ENCODE data around the gene NAP1L4. TPM values are rescaled to one million over a fixed set of nuclear protein-coding genes. Genes with fewer than 3 reads are reported as not detected.
A peak's percentile ranks its signal among the peaks of the same experiment; 100 is the strongest.
"Not testable (repeated sequence)": the region's sequence is repeated elsewhere in the genome, so short reads cannot be mapped to it uniquely, and the experiment has no call there.

The NAP1L4 gene
- total RNA-seq, 1 donor from 2014 or later, result 273 TPM

DNA sequence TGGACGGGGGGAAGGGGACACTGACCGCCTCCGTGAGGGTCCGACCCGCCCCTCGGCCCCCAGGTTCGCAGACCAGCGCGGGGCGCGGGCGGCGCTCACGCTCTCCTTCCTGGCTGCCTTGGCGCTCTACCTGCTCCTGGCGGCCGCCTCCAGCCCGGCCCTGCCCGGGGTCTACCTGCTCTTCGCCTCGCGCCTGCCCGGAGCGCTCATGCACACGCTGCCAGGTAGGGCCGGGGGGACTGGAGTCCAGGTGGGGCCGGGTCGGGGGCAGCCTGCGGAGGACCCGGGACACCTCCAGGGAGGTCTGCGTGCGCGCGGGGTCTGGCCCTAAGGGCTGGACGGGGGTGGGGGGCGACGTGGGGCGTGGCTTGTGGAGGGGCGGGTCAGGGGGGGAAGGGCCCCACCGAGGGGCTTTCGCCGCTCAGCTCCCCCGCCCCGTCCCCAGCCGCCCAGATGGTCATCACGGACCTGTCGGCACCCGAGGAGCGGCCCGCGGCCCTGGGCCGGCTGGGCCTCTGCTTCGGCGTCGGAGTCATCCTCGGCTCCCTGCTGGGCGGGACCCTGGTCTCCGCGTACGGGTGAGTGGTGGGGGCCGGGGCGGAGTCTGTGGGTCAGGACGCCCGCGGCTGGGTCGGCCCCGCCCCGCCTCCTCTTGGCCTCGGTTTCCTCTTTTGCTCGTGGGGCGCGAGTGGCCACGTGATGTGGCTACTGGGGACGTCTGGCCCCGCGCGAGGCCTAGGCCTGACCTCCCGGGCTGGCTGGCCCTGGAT, 82.8 kb downstream of the NAP1L4 start:
- no peak for DNase-seq (ENCODE audit: low read depth)

DNA sequence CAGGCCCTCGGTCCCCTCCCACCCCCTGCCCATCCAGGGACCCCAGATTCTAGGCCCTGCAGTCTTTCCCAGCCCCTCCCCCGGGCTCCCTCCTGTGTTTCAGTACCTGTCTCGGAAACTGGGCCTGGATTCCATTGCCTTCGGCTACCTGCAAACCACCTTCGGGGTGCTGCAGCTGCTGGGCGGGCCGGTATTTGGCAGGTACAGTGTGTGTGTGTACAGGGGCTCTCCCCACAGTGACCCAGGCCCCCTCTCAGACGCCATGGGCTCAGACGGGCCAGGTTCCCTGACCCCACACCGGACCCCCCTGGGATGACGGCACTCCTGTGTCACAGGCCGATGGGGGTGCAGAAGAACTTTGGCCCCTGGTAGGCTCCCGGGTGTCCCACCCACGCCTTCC, 84.0 kb downstream of the NAP1L4 start:
- DNase-seq (ENCODE audit: low read depth), result no peak

DNA sequence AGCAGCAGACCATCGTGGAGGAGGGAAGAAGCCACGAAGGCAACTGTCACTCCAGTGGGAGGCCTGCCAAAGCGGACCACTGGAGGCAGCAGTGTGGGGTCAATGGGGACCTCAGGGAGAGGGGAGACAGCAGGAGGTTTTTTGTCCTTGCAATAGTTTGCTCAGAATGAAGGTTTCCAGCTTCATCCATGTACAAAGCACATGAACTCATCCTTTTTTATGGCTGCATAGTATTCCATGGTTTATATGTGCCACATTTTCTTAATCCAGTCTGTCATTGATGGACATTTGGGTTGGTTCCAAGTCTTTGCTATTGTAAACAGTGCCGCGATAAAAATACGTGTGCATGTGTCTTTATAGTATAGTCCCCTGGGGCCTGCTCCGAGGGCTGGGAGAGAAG, 86.8 kb downstream of the NAP1L4 start:
- DNase-seq (ENCODE audit: low read depth), result not testable (repeated sequence)

DNA sequence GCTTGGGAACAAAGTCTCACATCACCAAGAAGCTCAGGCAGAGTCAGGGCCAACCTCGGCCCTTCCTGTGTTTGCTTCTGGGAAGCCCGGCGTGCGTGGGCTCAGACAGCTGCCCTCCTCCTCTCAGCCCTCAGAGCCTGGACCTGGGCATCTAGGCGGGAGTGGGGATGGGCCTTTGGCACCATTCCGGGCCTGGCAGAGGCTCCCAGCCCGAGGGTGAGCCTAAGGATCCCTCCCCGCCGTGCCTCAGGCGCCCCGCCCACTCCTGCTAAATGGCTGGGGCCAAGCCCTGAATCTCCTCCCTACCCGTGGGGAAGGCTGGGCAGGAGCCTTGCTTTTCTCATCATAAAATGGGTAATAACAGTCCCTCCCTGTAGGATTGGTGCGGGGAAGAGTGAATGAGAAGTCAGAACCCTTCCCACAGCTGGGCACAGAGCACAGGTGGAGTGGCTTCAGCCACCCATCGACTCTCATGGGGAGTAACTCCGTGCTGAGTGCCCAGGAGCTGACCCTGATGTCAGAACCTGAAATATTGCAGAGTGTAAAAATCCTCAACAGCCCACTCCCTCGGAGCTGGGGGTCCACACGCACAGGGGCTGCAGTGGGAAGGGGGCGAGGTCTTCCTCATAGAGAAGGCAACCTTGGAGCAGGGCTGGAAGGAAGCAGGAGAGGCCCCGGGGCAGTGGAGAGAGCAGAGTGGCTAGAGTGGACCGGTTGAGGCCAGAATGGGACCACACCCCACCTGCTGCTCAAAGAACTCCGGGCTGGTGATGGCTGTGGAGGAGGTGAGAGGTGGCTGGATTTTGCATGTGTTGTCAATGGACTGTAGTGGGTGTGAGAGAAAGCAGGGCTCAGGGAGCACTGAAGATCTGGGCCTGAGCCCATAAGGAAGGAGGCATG, 87.7 kb downstream of the NAP1L4 start:
- peak; percentile 34 for DNase-seq (ENCODE audit: low read depth)

DNA sequence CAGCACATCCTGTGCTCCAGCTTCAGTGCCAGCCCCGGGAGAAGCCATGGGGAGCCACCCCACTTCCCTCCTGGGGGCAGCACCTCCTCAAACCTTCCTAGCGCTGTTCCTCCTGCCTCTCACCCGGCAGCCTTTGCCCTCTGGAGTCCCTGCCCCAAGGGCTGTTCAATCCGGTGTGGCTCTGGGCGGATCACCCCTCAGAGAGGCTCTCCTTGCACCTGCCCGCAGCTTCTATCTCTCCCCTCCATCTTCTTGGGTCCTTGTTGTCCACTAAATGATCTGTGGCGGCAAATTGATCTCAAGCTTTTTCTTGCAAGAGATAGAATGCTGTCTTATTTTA, 88.5 kb downstream of the NAP1L4 start:
- DNase-seq (ENCODE audit: low read depth), result no peak

DNA sequence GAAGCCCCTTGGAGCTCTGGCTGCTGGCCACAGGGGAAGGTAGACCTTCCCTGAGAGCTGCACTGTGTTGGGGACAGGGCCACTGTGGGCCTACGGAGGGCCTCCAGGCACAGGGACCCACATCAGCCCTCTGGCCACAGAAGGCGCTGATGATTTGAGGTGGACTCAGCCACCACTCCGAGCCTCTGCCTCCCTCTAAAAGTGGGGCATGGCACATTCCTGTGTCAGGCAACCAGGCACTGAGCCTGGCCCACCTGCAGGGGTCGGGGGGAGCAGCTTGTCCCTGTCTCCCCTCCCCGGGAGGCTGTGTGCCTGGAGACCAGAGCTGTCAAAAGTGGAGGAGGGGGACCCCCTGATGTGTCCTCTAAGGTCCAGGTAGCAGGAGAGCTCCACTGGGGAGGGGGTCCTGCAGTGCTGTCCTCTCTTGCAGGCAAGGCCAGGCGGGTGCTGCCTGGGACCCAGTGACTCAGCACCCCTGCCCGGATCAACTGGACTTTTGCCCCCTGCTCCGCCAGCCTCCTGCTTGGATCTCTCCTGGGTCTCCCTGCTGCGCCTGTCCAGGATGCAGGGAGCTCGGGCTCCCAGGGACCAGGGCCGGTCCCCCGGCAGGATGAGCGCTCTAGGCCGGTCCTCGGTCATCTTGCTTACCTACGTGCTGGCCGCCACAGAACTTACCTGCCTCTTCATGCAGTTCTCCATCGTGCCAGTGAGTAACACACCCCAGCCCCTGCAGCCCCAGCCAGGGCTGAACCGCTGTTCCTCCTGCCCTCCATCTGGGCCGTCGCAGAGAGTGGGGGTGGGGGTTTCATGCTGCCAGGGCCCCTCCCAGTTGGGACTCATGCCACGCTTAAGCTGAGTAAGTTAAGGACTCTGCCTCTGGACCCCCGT, 89.1 kb downstream of the NAP1L4 start:
- no peak for DNase-seq (ENCODE audit: low read depth)

DNA sequence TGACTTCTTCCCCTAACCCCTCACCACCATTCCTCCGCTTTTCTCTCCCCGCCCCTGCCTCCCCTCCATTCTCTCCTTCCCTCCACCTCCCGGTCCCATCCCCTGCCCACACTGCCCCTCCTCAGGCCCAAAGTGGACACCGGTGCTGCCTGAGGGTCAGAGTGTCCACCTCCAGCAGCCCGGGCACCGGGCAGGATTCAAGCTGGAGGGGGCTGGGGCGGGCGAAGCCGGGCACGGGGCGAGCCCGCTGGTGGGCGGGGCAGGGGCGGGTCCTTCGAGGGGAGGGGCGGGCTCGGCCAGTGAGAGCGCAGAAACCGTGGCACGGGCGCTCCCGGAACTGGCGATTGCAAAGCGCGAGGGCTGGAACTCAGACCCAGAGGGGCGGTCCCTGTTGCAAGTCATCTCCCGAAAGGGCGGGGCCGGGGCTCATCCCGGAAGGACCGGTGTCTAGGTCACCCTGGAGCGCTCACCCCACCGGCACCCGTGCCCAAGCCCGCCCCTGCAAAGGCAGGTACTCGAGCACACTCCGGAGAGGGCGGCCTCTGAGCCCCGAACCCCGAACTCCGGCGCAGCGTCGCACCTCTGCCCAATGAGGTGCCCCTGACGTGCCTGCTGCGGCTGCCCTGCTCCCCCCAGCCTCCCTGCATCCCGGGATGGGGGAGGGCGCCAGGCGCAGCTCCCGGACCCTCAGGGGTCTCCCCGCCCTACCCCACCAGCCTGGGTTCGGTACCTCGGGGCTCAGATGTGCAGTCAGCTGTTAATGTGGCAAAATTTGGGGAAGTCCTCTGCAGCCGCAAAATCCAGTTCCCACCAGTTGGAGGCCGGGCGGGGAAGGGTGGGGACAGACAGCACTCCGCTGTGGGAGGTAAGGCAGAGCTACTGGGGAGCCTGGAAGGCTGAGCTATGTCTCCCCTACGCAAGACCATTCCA, 90.0 kb downstream of the NAP1L4 start:
- peak; percentile 79 for DNase-seq (ENCODE audit: low read depth)

DNA sequence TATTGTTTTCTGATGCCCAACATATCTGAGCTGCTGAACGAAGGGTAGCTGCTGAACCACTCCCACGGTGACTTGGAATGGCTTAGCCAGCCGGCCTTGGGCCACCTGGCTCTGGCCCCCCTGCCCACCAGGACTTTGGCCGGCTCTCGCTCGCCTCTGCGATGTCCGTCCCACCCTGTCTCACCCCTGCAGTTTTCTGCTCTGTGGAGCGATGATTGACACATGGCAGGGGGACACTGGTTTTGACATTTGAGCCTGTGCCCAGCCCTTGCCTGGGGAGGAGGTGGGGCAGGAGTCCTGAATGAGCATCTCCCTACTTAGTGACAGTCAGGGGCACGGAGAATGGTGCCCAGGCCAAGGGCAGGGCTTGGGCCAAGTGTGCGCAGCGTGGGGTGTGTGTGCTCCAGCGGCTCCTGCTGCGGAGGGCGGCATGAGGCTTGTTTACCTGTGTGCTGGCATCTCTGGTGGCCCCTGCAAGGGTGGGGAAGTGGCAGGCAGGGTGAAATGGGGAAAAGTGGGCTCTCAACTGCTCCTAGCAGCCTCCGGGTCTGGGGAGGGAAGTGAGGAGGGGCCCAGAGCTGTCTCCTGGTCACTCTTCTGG, 90.8 kb downstream of the NAP1L4 start:
- DNase-seq (ENCODE audit: low read depth), result no peak

DNA sequence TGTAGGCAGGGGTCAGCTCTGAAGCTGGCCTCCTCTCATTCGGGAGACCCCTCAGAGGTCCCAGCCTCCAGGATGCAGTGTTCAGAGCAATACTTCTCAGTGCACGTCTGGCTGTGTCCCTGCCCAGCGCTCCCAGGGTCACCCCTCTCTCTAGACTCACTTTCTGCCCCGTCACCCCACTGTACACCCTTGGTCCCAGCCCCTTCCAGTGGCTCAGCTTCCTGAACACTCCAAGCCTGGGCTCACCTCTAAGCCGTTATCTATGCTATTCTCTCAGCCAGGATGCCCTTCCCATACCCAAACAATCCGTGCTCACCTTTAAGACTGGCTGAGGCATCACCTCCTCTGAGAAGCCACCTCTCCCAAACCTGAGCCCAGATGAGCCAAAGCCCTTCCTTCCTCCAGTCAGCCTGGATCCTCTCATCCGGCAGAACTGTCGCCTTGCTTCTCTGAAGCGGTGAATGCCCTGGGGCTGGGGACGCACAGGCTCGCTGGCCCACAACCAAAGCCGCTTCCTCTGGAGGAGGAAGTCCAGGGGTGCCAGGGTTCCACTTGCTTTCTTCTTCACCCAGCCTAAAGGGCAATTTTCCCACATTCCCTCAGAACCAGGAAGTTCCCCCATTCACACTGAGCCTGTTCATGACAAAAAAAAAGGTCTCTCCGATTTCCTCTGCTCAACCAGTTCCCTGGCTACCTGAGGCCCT, 92.9 kb downstream of the NAP1L4 start:
- DNase-seq (ENCODE audit: low read depth), result no peak

DNA sequence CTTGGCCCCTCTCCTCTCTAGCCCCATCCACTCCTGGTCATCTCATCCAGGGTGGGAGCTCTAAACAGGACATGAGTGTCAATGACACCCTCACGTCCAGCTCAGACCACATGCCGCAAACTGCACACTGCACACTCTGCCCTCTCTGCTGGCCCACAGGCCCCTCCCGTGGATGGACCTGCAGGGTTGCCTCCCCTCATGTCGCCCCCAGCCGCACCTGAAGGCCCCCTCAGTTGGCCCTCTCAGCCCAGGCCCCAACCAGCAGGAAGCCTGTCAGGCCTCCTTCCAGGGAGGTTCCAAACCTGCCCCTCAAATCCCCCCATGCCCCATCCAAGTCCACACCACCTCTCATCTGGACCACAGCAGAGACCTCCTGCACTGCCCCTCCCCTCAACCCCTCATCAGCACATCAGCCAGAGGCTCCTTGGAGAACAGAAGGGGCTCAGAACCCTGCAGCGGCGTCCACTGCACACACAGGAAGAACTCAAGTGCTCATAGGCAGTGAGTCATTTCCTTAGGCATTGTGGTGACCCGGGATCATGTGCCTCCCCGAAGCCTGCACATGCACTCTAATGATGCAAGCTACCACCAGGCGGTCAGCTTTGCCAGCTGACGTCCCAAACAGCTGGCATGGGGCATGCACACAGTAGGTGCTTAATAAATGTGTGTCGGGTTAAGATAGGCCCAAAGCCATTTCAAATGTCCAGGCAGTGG, 93.6 kb downstream of the NAP1L4 start:
- peak; percentile 85 for DNase-seq (ENCODE audit: low read depth)

DNA sequence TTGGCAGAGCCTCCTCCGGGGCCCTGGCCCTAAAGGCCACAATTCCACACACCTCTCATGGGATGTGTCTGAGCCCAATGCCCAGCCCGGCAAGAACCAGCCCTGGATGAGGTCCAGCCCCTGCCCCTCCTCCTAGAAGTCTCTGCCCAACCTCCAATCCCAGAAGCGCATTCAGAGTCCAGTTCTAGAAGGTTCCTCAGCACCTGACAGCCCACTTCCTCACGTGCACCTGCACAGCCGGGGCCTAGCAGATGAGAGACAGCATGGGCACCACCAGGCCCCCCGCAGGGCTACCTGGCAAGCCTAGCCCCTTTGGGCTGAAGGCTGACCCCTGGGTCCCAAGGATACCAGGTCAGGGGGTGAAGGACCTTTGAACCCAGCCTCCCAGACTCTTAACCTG, 95.1 kb downstream of the NAP1L4 start:
- no peak for DNase-seq (ENCODE audit: low read depth)

DNA sequence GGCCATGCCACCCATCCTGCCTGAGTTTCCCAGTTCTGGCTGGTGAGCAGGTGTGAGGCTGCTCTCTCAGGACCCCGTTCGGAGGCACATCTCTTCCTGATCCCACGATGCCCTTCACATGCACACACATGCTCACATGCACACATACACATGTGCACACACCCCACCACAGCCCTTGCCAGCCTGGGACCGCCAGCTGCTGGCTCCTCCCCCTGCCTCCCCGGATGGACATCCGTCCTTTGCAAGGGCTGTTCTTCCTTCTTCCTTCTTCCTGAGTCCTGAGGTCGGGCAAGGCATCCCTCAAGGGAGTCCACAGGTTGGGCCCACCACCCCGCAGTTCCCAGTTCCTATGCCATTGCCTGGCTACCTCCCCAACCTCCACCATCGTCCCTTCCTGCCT, 96.1 kb downstream of the NAP1L4 start:
- no peak for DNase-seq (ENCODE audit: low read depth)

Other genes with a start within 250 kb of the NAP1L4 start
- gene CDKN1C, start 106.6 kb downstream of the NAP1L4 start, total RNA-seq, result 25.3 and 28.5 TPM in 2 replicates
- gene PHLDA2, start 62.9 kb downstream of the NAP1L4 start, total RNA-seq, result 2.0 and 4.9 TPM in 2 replicates
- gene CARS1, start 65.1 kb upstream of the NAP1L4 start, total RNA-seq, result 52.4 and 63.7 TPM in 2 replicates
- gene OSBPL5, start 173.0 kb upstream of the NAP1L4 start, total RNA-seq, result 11.3 and 21.3 TPM in 2 replicates
- gene MRGPRG, start 226.5 kb upstream of the NAP1L4 start, total RNA-seq, result not detected in 2 replicates
- gene MRGPRE, start 240.1 kb upstream of the NAP1L4 start, total RNA-seq, result not detected in 2 replicates